Natural killer cell (primary cell): Measurements from ENCODE around the gene DGKQ. TPM values are rescaled to one million over a fixed set of nuclear protein-coding genes. Genes with fewer than 3 reads are reported as not detected.

Experiments used
- ATAC-seq, 3 donors: fragments of 150-1000 bp in 2 of 3; fragments of 200-7000 bp in 1 of 3; cut with Tn5 transposase; 1 replicate in 1 of 3; 2 replicates in 2 of 3; pipeline ENCODE4 v1.10.0; 2021; ENCODE audit warnings: mild to moderate bottlenecking in 2 of 3, moderate library complexity in 2 of 3
- DNase-seq, 2 donors: peaks; one replicate each; pipeline versions ENCODE4 v3.0.0 to v3.0.0-alpha.2; 2013 to 2021; ENCODE audit warnings: mixed read lengths in 1 of 2
- H3K27ac ChIP-seq: one replicate; pipeline ENCODE4 v1.5.1; 2013; ENCODE audit warnings: mild to moderate bottlenecking, low read length
- H3K27me3 ChIP-seq: one replicate; pipeline ENCODE4 v1.6.1; 2013; ENCODE audit warnings: low read length; ENCODE audit not compliant: control insufficient read depth, insufficient read depth
- H3K36me3 ChIP-seq: one replicate; pipeline ENCODE4 v1.6.1; 2013; ENCODE audit warnings: low read length; ENCODE audit not compliant: control insufficient read depth, insufficient read depth
- H3K4me1 ChIP-seq: one replicate; pipeline ENCODE4 v1.6.1; 2013; ENCODE audit warnings: low read length; ENCODE audit not compliant: control insufficient read depth, insufficient read depth
- H3K4me3 ChIP-seq: one replicate; pipeline ENCODE4 v1.5.1; 2013; ENCODE audit warnings: low read length
- H3K9me3 ChIP-seq: one replicate; pipeline ENCODE4 v1.6.1; 2013; ENCODE audit warnings: low read length; ENCODE audit not compliant: control insufficient read depth, insufficient read depth
- H3K27ac Mint-ChIP-seq, 2 donors: one replicate each; pipeline ENCODE4 v1.8.0; 2022; ENCODE audit warnings: mild to moderate bottlenecking in 2 of 2, mixed read lengths in 2 of 2, moderate library complexity in 1 of 2
- H3K27me3 Mint-ChIP-seq, 2 donors: one replicate each; pipeline ENCODE4 v1.8.0; 2022; ENCODE audit warnings: low read depth in 2 of 2, mixed read lengths in 2 of 2
- H3K36me3 Mint-ChIP-seq: one replicate; pipeline ENCODE4 v1.8.0; 2022; ENCODE audit warnings: mixed read lengths
- H3K4me1 Mint-ChIP-seq, 2 donors: one replicate each; pipeline ENCODE4 v1.8.0; 2022; ENCODE audit warnings: mixed read lengths in 2 of 2
- H3K4me3 Mint-ChIP-seq: one replicate; pipeline ENCODE4 v1.8.0; 2022; ENCODE audit warnings: mild to moderate bottlenecking, moderate library complexity, mixed read lengths
- H3K9me3 Mint-ChIP-seq, 2 donors: one replicate each; pipeline ENCODE4 v1.8.0; 2022; ENCODE audit warnings: mixed read lengths in 2 of 2
- CTCF ChIP-seq: fragments of 200-600 bp; IDR thresholded peaks from one replicate; pipeline ENCODE4 v1.8.0; 2022; ENCODE audit warnings: antibody characterized with exemption
- WGBS: methylation state at CpG from one replicate; pipeline ENCODE4 v1.1.7; 2013; ENCODE audit warnings: missing lambda C conversion rate; ENCODE audit not compliant: insufficient coverage; 5-methylcytosine and 5-hydroxymethylcytosine counted together
- intact Hi-C: fragments of 100-400 bp; cut with micrococcal nuclease; formaldehyde crosslinking; loops from one replicate; pipeline ENCODE4 v1.14.2; 2022
- total RNA-seq, 4 donors: library from RNA; stranded (reverse); fragments of 120-200 nt in 1 of 4; gene quantifications; one replicate each; pipeline versions ENCODE4 v1.2.3 to v1.2.4, GENCODE V29; 2013 to 2022

Gene DGKQ
- total RNA-seq, 3 donors from 2014 or later (not counting 1 experiment from before 2014, with no cell fraction given), result 64.2 to 79.5 (median 65.2) TPM

- WGBS, result 89% methylated on average over 37 of the region's 37 CpGs
- H3K27ac Mint-ChIP-seq, result peak overlapping the region; percentile 35 to 38
- Histone ChIP-seq H3K4me1 (peaks cover 30% of the 10 kb centered on the region), H3K27ac (peak overlapping the region; percentile 17), H3K36me3 (peaks cover 5% of the 10 kb centered on the region), H3K4me3 (peak overlapping the region; percentile 29), H3K27me3 (no peaks in the 10 kb centered on the region), H3K9me3 (no peaks in the 10 kb centered on the region)
- H3K4me3 Mint-ChIP-seq, result peak overlapping the region; percentile 84
- TF ChIP-seq CTCF, result no peak
- H3K36me3 Mint-ChIP-seq, result no peaks in the 10 kb centered on the region
- peaks cover 21 to 27% of the 10 kb centered on the region in 2 donors for H3K4me1 Mint-ChIP-seq
- intact Hi-C loops, result loop anchor here (2.0 kb wide), 1 partner anchor 245 kb away; no protein-coding TSS in a partner anchor
- ATAC-seq (no peak), DNase-seq (no peak)
- H3K27me3 Mint-ChIP-seq, result no peaks in the 10 kb centered on the region
- no peaks in the 10 kb centered on the region for H3K9me3 Mint-ChIP-seq
Measured at GRCh38 chr4:987624-988513, 14.5 kb upstream of the DGKQ start.

- Mint-ChIP-seq H3K27ac (peak within 1 kb of the TSS; percentile 80 to 81), H3K4me3 (peak within 1 kb of the TSS; percentile 93), H3K36me3 (no peaks in the 10 kb centered on the region), H3K4me1 (peaks cover 23 to 29% of the 10 kb centered on the region in 2 donors), H3K27me3 (no peaks in the 10 kb centered on the region), H3K9me3 (no peaks in the 10 kb centered on the region)
- intact Hi-C loops, result loop anchor here (2.0 kb wide), 1 partner anchor 244 kb away; no protein-coding TSS in a partner anchor
- peak; percentile 68 for TF ChIP-seq CTCF
- Histone ChIP-seq H3K27ac (peak within 1 kb of the TSS; percentile 70), H3K36me3 (peaks cover 5% of the 10 kb centered on the region), H3K9me3 (no peaks in the 10 kb centered on the region), H3K4me1 (peaks cover 30% of the 10 kb centered on the region), H3K27me3 (no peaks in the 10 kb centered on the region), H3K4me3 (peak within 1 kb of the TSS; percentile 73)
- DNase-seq (peak; percentile 77 to 92), ATAC-seq (peak; percentile 86 to 91 (median 86))
- 1% methylated on average over 67 of the region's 69 CpGs for whole genome bisulfite sequencing
Measured at GRCh38 chr4:986879-987623, 13.7 kb upstream of the DGKQ start, which contains the start of gene IDUA. IDUA (plus strand) TSS chr4:987044; CDS start chr4:987085, 41 bp downstream.

GRCh38 chr4:986428-986878 is 13.1 kb upstream of the DGKQ start:
- Histone ChIP-seq H3K27ac (peak overlapping the region; percentile 70), H3K36me3 (peaks cover 5% of the 10 kb centered on the region), H3K9me3 (no peaks in the 10 kb centered on the region), H3K4me1 (peaks cover 30% of the 10 kb centered on the region), H3K27me3 (no peaks in the 10 kb centered on the region), H3K4me3 (peak overlapping the region; percentile 73)
- H3K36me3 Mint-ChIP-seq, result no peaks in the 10 kb centered on the region
- DNase-seq, result no peak
- H3K9me3 Mint-ChIP-seq, result no peaks in the 10 kb centered on the region
- peak overlapping the region; percentile 93 for H3K4me3 Mint-ChIP-seq
- H3K27ac Mint-ChIP-seq, result peak overlapping the region; percentile 80 to 81
- WGBS, result 5% methylated on average over 14 of the region's 14 CpGs
- H3K27me3 Mint-ChIP-seq, result no peaks in the 10 kb centered on the region
- intact Hi-C loops, result loop anchor here (2.0 kb wide), 1 partner anchor 244 kb away; no protein-coding TSS in a partner anchor
- peaks cover 23 to 29% of the 10 kb centered on the region in 2 donors for H3K4me1 Mint-ChIP-seq
- ATAC-seq, result peak; percentile 33 to 53 (median 35)
- TF ChIP-seq CTCF, result no peak
